ENCODE data around the gene USP28. TPM values are rescaled to one million over a fixed set of nuclear protein-coding genes. Genes with fewer than 3 reads are reported as not detected.
A peak's percentile ranks its signal among the peaks of the same experiment; 100 is the strongest.
"Not testable (repeated sequence)": the region's sequence is repeated elsewhere in the genome, so short reads cannot be mapped to it uniquely, and the experiment has no call there.

The USP28 gene, protein sequence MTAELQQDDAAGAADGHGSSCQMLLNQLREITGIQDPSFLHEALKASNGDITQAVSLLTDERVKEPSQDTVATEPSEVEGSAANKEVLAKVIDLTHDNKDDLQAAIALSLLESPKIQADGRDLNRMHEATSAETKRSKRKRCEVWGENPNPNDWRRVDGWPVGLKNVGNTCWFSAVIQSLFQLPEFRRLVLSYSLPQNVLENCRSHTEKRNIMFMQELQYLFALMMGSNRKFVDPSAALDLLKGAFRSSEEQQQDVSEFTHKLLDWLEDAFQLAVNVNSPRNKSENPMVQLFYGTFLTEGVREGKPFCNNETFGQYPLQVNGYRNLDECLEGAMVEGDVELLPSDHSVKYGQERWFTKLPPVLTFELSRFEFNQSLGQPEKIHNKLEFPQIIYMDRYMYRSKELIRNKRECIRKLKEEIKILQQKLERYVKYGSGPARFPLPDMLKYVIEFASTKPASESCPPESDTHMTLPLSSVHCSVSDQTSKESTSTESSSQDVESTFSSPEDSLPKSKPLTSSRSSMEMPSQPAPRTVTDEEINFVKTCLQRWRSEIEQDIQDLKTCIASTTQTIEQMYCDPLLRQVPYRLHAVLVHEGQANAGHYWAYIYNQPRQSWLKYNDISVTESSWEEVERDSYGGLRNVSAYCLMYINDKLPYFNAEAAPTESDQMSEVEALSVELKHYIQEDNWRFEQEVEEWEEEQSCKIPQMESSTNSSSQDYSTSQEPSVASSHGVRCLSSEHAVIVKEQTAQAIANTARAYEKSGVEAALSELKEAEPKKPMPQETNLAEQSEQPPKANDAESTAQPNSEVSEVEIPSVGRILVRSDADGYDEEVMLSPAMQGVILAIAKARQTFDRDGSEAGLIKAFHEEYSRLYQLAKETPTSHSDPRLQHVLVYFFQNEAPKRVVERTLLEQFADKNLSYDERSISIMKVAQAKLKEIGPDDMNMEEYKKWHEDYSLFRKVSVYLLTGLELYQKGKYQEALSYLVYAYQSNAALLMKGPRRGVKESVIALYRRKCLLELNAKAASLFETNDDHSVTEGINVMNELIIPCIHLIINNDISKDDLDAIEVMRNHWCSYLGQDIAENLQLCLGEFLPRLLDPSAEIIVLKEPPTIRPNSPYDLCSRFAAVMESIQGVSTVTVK
- total RNA-seq (10 to 100 TPM; 12.0 to 50.3 (median 19.0) TPM), polyA plus RNA-seq (10 to 100 TPM; 14.6 to 25.8 TPM), total RNA-seq (22.9 reads per million, percentile 53 among the genes with 10 or more reads in this experiment)

- ChIA-PET POLR2A (no interaction called here), CTCF (interaction anchor here (0.6 kb wide), 1 partner anchor 79 kb away, joined by 5 read pairs; no protein-coding TSS in a partner anchor)
- Histone ChIP-seq H3K9me3 (ENCODE audit: control insufficient read depth in 2 of 3, low read length in 3 of 3) (no peaks in the 10 kb centered on the region), H3K27ac (ENCODE audit: low read depth, low read length) (peak within 1 kb of the TSS; percentile 78), H3K4me3 (ENCODE audit: low read length) (peak within 1 kb of the TSS; percentile 79), H3K27me3 (ENCODE audit: control insufficient read depth in 2 of 2, insufficient read depth in 2 of 2, low read length in 2 of 2) (no peaks in the 10 kb centered on the region), H3K4me1 (ENCODE audit: control insufficient read depth in 2 of 2, insufficient read depth in 2 of 2, low read length in 2 of 2) (no peaks in the 10 kb centered on the region), H3K36me3 (ENCODE audit: control insufficient read depth in 2 of 3, insufficient read depth in 3 of 3, low read length in 3 of 3) (no peaks in the 10 kb centered on the region)
- peak; percentile 97 for ATAC-seq
- Mint-ChIP-seq H3K9me3 (peaks cover 0 to 7% (median 2%) of the 10 kb centered on the region in 11 donors), H3K4me3 (peak within 1 kb of the TSS; percentile 88 to 100 (median 98)), H3K4me1 (peaks cover 34 to 59% (median 54%) of the 10 kb centered on the region in 7 donors), H3K27me3 (no peaks in the 10 kb centered on the region), H3K27ac (peak within 1 kb of the TSS; percentile 91 to 99 (median 98)), H3K36me3 (peaks cover 0 to 22% (median 4%) of the 10 kb centered on the region in 5 donors)
- peak; percentile 49 to 92 (median 73) for DNase-seq
- intact Hi-C loops (cut with micrococcal nuclease), result loop anchor here (1.0 to 10.0 kb wide), 12 partner anchors 13 to 2001 kb away; partner anchors contain the start of genes C11orf71 (in 2 of the 2), RBM7 (in 2 of the 2), TTC12 (in 2 of the 2) and ZW10 (in 2 of the 2)
Measured at GRCh38 chr11:113875234-113876073, at the start of gene USP28. TSS of gene USP28 (minus strand) at chr11:113875572. CDS start at chr11:113875501, 71 bp downstream.

GRCh38 chr11:113923572-113923971 lies 48.2 kb upstream of the USP28 start:
- ChIA-PET POLR2A (no interaction called here), CTCF (interaction anchor here (0.7 kb wide), 1 partner anchor 47 kb away, joined by 3 read pairs; no protein-coding TSS in a partner anchor)
- no peak overlapping the region for H3K4me3 ChIP-seq (ENCODE audit: low read length)
- Mint-ChIP-seq H3K27ac (no peak overlapping the region), H3K9me3 (peaks cover 0 to 4% (median 0%) of the 10 kb centered on the region in 11 donors), H3K4me1 (peaks cover 0 to 2% (median 0%) of the 10 kb centered on the region in 7 donors), H3K27me3 (peaks cover 2 to 29% (median 19%) of the 10 kb centered on the region in 5 donors), H3K36me3 (peaks cover 0 to 3% (median 0%) of the 10 kb centered on the region in 5 donors), H3K4me3 (no peak overlapping the region)
- intact Hi-C loops (cut with micrococcal nuclease), result no loop called here
- H3K36me3 ChIP-seq (ENCODE audit: control insufficient read depth in 2 of 3, insufficient read depth in 3 of 3, low read length in 3 of 3), result no peaks in the 10 kb centered on the region
- no peaks in the 10 kb centered on the region for H3K9me3 ChIP-seq (ENCODE audit: control insufficient read depth in 2 of 3, low read length in 3 of 3)
- no peaks in the 10 kb centered on the region for H3K27me3 ChIP-seq (ENCODE audit: control insufficient read depth in 2 of 2, insufficient read depth in 2 of 2, low read length in 2 of 2)
- H3K4me1 ChIP-seq (ENCODE audit: control insufficient read depth in 2 of 2, insufficient read depth in 2 of 2, low read length in 2 of 2), result no peaks in the 10 kb centered on the region
- ATAC-seq (no peak), DNase-seq (no peak)
- H3K27ac ChIP-seq (ENCODE audit: low read depth, low read length), result no peak overlapping the region

GRCh38 chr11:113911491-113911890 lies 36.1 kb upstream of the USP28 start:
- POLR2A ChIA-PET; CTCF ChIA-PET; H3K27ac Mint-ChIP-seq; intact Hi-C loops (cut with micrococcal nuclease); H3K4me3 ChIP-seq (ENCODE audit: low read length); H3K9me3 Mint-ChIP-seq; H3K9me3 ChIP-seq (ENCODE audit: control insufficient read depth in 2 of 3, low read length in 3 of 3); H3K36me3 ChIP-seq (ENCODE audit: control insufficient read depth in 2 of 3, insufficient read depth in 3 of 3, low read length in 3 of 3); H3K4me3 Mint-ChIP-seq; H3K36me3 Mint-ChIP-seq; H3K27me3 ChIP-seq (ENCODE audit: control insufficient read depth in 2 of 2, insufficient read depth in 2 of 2, low read length in 2 of 2); H3K4me1 ChIP-seq (ENCODE audit: control insufficient read depth in 2 of 2, insufficient read depth in 2 of 2, low read length in 2 of 2); H3K4me1 Mint-ChIP-seq; DNase-seq; ATAC-seq; H3K27ac ChIP-seq (ENCODE audit: low read depth, low read length): not testable (repeated sequence)
- peaks cover 0 to 29% (median 10%) of the 10 kb centered on the region in 5 donors for H3K27me3 Mint-ChIP-seq

DNA sequence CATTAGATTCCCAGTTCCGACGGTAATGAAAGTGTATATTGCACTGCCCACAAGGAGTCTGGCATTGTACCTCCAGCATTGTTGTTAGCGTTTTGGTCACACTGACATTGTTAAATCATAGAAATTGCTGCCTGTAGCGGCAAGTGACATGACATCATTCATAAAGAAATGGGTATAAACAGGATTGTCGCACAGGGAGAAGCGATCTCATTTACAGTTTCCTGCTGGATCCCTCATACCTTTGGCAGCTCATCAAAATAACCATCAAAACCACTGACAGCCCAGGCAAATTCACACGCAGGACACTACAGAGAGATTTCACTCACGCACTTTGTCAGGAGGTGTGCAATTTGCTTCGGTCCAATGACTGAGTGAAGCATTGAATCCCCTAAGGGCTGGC lies 32.7 kb upstream of the USP28 start:
- POLR2A ChIA-PET, result no interaction called here
- DNase-seq, result no peak
- intact Hi-C loops (cut with micrococcal nuclease), result no loop called here
- no peak for ATAC-seq
- CTCF ChIA-PET, result interaction anchor here (1.6 kb wide), 1 partner anchor 353 kb away, joined by 4 read pairs; no protein-coding TSS in a partner anchor
- Mint-ChIP-seq H3K27me3 (peaks cover 4 to 32% (median 4%) of the 10 kb centered on the region in 5 donors), H3K4me1 (no peaks in the 10 kb centered on the region), H3K36me3 (no peaks in the 10 kb centered on the region), H3K9me3 (no peaks in the 10 kb centered on the region), H3K4me3 (no peak overlapping the region), H3K27ac (no peak overlapping the region)
- Histone ChIP-seq H3K4me1 (ENCODE audit: control insufficient read depth in 2 of 2, insufficient read depth in 2 of 2, low read length in 2 of 2) (no peaks in the 10 kb centered on the region), H3K36me3 (ENCODE audit: control insufficient read depth in 2 of 3, insufficient read depth in 3 of 3, low read length in 3 of 3) (no peaks in the 10 kb centered on the region), H3K4me3 (ENCODE audit: low read length) (no peak overlapping the region), H3K27me3 (ENCODE audit: control insufficient read depth in 2 of 2, insufficient read depth in 2 of 2, low read length in 2 of 2) (no peaks in the 10 kb centered on the region), H3K27ac (ENCODE audit: low read depth, low read length) (no peak overlapping the region), H3K9me3 (ENCODE audit: control insufficient read depth in 2 of 3, low read length in 3 of 3) (no peaks in the 10 kb centered on the region)

DNA sequence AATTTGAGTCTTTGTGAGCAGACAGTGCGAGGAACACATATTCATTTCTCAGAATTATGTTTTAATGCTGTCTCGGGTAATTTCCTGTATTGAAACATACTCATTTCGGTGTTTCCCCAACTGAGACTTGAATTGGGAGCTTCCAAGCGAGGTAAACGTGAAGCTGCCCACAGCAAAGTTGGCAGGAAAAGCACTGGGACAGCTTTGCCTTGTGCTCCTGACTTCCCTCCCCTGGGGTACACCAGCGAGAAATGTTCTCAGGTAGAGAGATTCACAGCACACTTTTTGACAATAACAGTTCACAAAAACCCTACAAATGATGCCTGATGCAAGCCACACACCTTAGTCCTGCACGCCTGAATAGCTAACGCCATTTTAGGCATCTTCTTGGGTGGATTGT lies 32.3 kb upstream of the USP28 start:
- H3K4me1 ChIP-seq (ENCODE audit: control insufficient read depth in 2 of 2, insufficient read depth in 2 of 2, low read length in 2 of 2), result no peaks in the 10 kb centered on the region
- Mint-ChIP-seq H3K27ac (no peak overlapping the region), H3K36me3 (no peaks in the 10 kb centered on the region), H3K27me3 (peaks cover 4 to 32% (median 4%) of the 10 kb centered on the region in 5 donors), H3K4me3 (no peak overlapping the region), H3K9me3 (no peaks in the 10 kb centered on the region), H3K4me1 (no peaks in the 10 kb centered on the region)
- no peaks in the 10 kb centered on the region for H3K27me3 ChIP-seq (ENCODE audit: control insufficient read depth in 2 of 2, insufficient read depth in 2 of 2, low read length in 2 of 2)
- no peak overlapping the region for H3K27ac ChIP-seq (ENCODE audit: low read depth, low read length)
- H3K4me3 ChIP-seq (ENCODE audit: low read length), result no peak overlapping the region
- no peaks in the 10 kb centered on the region for H3K9me3 ChIP-seq (ENCODE audit: control insufficient read depth in 2 of 3, low read length in 3 of 3)
- ATAC-seq (no peak), DNase-seq (no peak)
- POLR2A ChIA-PET, result no interaction called here
- no peaks in the 10 kb centered on the region for H3K36me3 ChIP-seq (ENCODE audit: control insufficient read depth in 2 of 3, insufficient read depth in 3 of 3, low read length in 3 of 3)
- CTCF ChIA-PET, result interaction anchor here (0.9 kb wide), 1 partner anchor 353 kb away, joined by 3 read pairs; no protein-coding TSS in a partner anchor
- intact Hi-C loops (cut with micrococcal nuclease), result no loop called here
